Measurements from ENCODE around the gene VGLL4.

The VGLL4 gene

DNA sequence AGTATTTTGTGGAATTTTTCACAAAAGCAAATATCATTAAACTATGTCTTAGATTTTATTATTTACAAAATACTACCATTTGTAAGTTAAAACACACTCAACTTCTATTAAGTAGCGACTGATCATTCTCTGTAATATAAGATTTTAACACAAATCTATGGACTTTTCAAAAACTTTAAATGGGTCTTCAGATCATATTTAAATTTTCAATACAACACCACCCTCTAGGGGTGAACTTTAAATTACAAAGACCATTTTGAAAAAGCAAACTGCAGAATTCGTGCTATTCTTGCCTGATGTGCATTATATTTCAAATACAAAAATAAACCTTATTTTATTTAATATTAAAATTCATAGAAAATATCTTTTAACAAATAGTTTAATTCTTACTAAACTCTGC lies 8.2 kb upstream of the VGLL4 start:
- peak; percentile 61 for DNase-seq (ENCODE audit: low spot score)

- DNase-seq (ENCODE audit: low spot score): no peak
Observed at GRCh38 chr3:11651477-11651876, 7.8 kb upstream of the VGLL4 start.

- DNase-seq (ENCODE audit: low spot score): no peak
Observed at GRCh38 chr3:11650391-11650790, 6.7 kb upstream of the VGLL4 start.

GRCh38 chr3:11648735-11649134 lies 5.0 kb upstream of the VGLL4 start:
- no peak for DNase-seq (ENCODE audit: low spot score)

GRCh38 chr3:11643201-11643603 lies 513 bp downstream of the VGLL4 start:
- peak; percentile 74 for DNase-seq (ENCODE audit: low spot score)

DNA sequence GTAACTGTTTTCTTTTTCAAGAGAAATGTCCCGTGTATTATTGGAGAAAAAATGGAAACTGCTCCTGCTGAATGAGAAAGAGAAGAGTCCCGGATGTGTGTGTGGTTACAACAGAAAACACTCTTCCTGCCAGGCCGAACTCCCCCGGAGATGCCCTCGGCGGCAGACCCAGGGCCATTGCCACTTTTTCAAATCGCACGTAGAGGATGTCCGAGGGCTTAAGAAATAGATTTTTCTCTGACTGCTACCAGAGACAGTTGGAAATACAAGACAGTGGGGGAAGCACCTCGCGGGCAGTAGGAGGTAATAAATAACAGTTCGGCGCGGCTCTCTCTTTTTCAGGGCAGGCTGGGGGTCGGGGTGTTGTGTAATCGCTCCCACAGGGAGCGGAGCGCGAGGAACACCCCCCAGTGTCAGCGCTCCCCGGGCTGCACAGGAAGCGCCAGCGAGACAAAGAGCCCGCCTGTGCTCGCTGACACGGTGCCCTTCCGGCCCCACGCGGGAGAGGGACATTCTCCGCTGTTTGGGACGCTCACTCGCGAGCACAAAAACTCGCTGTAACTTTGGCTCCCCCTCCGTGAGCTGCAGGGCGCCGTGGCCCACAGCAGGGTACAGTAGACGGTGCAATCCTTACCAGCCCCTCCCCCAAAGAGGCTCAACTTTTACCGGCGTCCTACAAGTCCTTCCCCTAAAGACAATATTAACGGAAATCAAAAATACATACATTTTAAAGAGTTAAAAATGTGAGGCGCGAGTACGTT lies 1.1 kb downstream of the VGLL4 start:
- peak; percentile 88 for DNase-seq (ENCODE audit: low spot score)

DNA sequence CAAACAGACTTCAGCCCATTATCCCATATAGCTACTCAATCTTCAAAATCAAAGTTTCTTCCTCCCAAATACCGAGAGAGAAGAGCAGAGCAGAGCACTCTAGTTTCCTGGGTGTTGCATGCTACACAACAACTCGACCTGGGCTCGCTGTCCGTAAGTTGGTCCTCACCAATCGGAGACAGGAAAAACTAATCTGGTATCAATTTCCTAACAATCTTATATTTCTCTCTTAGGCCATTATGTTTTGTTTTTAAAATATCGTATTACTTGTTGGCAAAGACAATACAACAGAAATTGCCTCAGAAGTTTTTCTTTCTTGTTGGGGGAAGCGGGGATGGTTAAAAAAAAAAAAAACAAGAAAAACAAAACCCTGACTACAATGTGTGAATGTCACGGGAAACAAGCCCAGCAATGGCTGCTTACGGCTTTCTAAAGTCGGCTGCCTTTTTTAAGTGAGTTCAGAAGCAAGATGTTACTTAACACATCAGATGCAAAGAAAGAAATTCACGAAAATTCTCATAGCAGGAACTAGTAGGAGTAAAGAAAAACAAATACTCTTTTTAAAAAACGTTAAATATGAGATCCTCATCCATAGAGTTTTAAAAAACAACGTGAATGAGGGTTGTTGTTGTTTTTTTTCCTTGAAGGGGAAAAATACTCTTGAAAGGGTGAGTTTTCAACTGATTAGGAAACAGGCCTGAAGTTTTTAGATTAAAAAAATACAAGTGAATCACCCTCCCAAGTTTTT lies 1.9 kb downstream of the VGLL4 start:
- peak; percentile 72 for DNase-seq (ENCODE audit: low spot score)

- DNase-seq (ENCODE audit: low spot score): no peak
Observed at GRCh38 chr3:11641316-11641682, 2.4 kb downstream of the VGLL4 start.

GRCh38 chr3:11640009-11640673 lies 3.6 kb downstream of the VGLL4 start:
- no peak for DNase-seq (ENCODE audit: low spot score)

- DNase-seq (ENCODE audit: low spot score): peak; percentile 62
Observed at GRCh38 chr3:11638495-11639358, 5.0 kb downstream of the VGLL4 start.

DNA sequence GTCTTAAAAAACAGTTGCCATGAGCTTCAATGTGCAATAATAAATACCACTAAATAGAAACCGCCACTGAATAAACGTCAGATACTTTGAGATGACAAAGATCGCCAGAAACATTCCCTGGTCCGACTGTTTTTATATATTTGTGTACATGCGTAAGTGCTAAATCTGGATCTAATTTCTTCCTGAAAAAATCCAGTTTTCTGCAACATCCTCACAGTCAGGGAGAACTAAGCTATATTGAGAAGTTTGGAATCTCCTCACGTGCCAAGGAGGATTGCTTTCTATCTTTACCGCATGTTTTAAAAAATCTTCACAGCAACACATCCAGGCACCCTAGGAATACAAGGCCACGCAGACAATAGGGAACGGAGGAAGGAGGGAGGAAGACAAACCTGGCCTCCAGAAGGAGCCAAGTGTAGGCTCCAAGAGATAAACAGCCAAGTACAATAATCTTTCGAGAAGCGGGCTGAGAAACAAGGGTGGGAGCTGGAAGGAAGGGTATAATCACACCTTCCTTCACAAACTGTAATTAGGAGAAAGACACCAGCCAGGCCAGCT lies 5.7 kb downstream of the VGLL4 start:
- peak; percentile 29 for DNase-seq (ENCODE audit: low spot score)

GRCh38 chr3:11636394-11636770 lies 7.3 kb downstream of the VGLL4 start:
- peak; percentile 63 for DNase-seq (ENCODE audit: low spot score)

DNA sequence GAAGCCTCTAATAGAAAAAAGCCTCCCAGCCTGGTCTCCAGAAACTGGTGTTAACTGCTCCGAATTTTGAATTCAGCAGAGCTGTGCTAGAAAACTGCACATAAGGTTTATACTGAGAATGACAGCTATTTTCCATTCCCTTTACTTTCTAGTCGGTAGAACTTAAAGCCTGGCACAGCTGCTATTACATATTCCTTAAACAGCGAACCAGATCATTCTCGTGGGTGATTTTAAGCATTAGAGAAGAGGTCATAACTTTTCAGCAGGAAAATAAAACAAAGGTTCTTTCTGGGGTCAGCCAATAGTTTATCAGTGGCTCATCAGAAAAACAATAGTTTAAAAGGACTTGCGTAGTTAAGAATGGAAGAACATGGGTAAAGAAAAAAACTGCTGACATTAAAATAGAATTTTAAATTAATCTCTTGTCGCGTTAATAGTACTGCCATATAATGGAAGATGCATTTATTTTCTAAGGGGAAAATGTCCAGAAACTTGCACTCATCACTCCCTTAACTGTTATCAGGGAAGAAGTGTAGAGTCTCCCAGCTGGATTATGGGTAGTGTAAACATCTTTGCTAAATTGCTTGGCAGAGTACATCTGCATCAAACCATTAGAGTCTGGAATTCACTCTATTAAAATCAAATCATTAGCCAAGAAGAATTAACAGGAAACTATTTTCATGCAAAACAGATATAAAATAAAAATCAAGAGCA lies 7.9 kb downstream of the VGLL4 start:
- no peak for DNase-seq (ENCODE audit: low spot score)

DNA sequence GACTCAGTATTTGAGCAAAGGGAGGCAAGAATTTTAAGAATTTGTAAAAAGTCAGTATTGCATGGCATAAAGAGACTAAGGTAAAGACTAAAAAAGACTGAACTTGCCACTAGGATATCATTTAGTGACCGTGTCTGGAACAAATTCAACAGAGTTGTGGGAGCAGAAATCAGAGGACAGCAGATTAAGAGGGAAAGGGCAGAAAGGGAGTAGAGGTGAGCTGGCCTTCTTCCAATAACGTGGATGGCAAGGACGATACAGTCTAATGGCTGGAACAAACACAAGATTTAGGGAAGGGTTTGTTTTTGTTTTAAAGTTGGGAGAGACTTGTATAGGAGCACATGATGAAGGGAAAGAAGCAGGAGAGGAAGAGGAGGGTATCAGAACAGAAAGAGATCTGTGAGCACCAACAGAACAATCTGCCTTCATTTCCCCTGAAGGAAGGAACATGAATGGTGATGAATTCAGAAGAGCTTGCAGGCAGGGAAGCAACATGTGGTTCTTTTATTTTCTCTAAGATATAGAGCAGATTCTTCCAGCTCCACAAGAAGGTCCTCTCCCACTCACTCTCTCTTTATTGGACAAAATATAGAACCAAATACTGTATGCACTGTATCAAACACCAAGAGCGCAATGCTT lies 8.6 kb downstream of the VGLL4 start:
- no peak for DNase-seq (ENCODE audit: low spot score)

DNA sequence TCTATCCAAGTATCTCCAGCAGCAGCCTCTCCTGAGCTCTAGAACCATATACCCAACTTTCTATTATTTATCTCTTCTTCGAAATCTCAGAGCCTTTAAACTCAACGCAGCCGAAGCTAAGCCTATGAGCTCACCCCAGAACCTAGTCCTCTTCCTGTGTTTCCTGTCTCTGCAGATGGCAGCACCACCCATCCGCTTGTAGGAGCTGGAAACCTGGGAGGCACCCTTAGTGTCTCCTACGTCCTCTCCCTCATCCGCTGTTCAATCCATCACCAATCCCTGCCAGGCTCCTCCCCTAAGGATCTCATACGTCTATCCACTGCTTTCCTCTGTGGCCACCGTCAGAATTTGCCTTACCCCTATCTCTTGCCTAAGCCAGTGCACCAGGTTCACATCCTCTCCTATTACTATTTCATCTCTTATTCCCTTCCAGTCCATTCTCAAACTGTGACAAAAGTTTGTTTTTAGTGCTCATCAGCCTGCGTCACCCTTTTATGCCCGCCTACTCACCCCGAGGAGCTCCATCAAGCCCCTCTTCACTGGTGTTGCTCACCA lies 9.6 kb downstream of the VGLL4 start:
- DNase-seq (ENCODE audit: low spot score): no peak

GRCh38 chr3:11632966-11633365 lies 10.7 kb downstream of the VGLL4 start:
- no peak for DNase-seq (ENCODE audit: low spot score)

DNA sequence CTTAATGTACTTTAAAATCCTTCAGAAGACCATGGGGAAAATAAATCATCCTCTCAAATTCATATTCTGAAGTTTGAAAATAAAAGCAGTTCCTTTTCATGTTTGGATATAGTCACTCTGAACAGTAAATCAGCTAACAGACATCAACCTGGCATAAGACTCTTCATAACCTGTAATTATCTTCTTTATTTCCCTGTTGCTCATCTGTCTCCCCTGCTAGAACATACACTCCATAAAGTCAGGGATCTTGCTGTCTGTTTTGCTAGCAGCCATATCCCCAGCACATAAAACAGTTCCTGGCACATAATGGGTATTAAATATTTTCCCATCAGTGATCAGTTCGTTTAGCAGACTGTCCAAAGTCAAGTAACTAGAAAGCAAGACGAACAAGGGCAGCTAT lies 11.2 kb downstream of the VGLL4 start:
- no peak for DNase-seq (ENCODE audit: low spot score)

GRCh38 chr3:11631820-11632219 lies 11.9 kb downstream of the VGLL4 start:
- DNase-seq (ENCODE audit: low spot score): no peak

GRCh38 chr3:11629716-11630115 lies 14.0 kb downstream of the VGLL4 start:
- DNase-seq (ENCODE audit: low spot score): no peak

GRCh38 chr3:11627612-11628011 lies 16.1 kb downstream of the VGLL4 start:
- no peak for DNase-seq (ENCODE audit: low spot score)
